ENCODE measurements around the gene RPL32.
"Not testable (repeated sequence)": the region's sequence is repeated elsewhere in the genome, so short reads cannot be mapped to it uniquely, and the experiment has no call there.

RPL32 gene

GRCh38 chr3:12868039-12869034 lies 27.0 kb upstream of the RPL32 start:
- peak; percentile 90 for DNase-seq (ENCODE audit: low spot score)

- no peak for DNase-seq (ENCODE audit: low spot score)
These were observed 25.5 kb upstream of the RPL32 start for GRCh38 chr3:12866836-12867235.

GRCh38 chr3:12865271-12865670 lies 23.9 kb upstream of the RPL32 start:
- no peak for DNase-seq (ENCODE audit: low spot score)

- no peak for DNase-seq (ENCODE audit: low spot score)
These were observed 21.0 kb upstream of the RPL32 start for GRCh38 chr3:12862387-12862786.

GRCh38 chr3:12861611-12862010 lies 20.2 kb upstream of the RPL32 start:
- DNase-seq (ENCODE audit: low spot score): no peak

- DNase-seq (ENCODE audit: low spot score): no peak
These were observed 18.5 kb upstream of the RPL32 start for GRCh38 chr3:12859840-12860239.

- DNase-seq (ENCODE audit: low spot score): no peak
These were observed 15.3 kb upstream of the RPL32 start for GRCh38 chr3:12856626-12857025.

GRCh38 chr3:12854565-12854964 lies 13.2 kb upstream of the RPL32 start:
- no peak for DNase-seq (ENCODE audit: low spot score)

GRCh38 chr3:12853847-12854246 lies 12.5 kb upstream of the RPL32 start:
- not testable (repeated sequence) for DNase-seq (ENCODE audit: low spot score)

- no peak for DNase-seq (ENCODE audit: low spot score)
These were observed 10.8 kb upstream of the RPL32 start for GRCh38 chr3:12852201-12852600.

GRCh38 chr3:12845811-12846210 lies 4.4 kb upstream of the RPL32 start:
- no peak for DNase-seq (ENCODE audit: low spot score)

- DNase-seq (ENCODE audit: low spot score): no peak
These were observed 1.1 kb upstream of the RPL32 start for GRCh38 chr3:12842469-12842868.

GRCh38 chr3:12841970-12842328 lies 584 bp upstream of the RPL32 start:
- DNase-seq (ENCODE audit: low spot score): no peak

GRCh38 chr3:12840591-12841148 lies 695 bp downstream of the RPL32 start:
- DNase-seq (ENCODE audit: low spot score): peak; percentile 33

- not testable (repeated sequence) for DNase-seq (ENCODE audit: low spot score)
These were observed 1.2 kb downstream of the RPL32 start for GRCh38 chr3:12840148-12840547.

GRCh38 chr3:12839156-12839946 lies 2.0 kb downstream of the RPL32 start:
- DNase-seq (ENCODE audit: low spot score): no peak

GRCh38 chr3:12838179-12838965 lies 3.0 kb downstream of the RPL32 start:
- DNase-seq (ENCODE audit: low spot score): no peak

- no peak for DNase-seq (ENCODE audit: low spot score)
These were observed 3.9 kb downstream of the RPL32 start for GRCh38 chr3:12837295-12837986.

- no peak for DNase-seq (ENCODE audit: low spot score)
These were observed 6.2 kb downstream of the RPL32 start for GRCh38 chr3:12835052-12835665.

GRCh38 chr3:12833222-12834161 lies 7.9 kb downstream of the RPL32 start:
- DNase-seq (ENCODE audit: low spot score): no peak

Measured in AG08396 (cell line).